OCI-LY1 (cell line): Measurements from ENCODE around the gene TFRC.

Experiments used
- H2AFZ ChIP-seq: fragments of 200-600 bp; sonication (generic), shearing (Covaris generic); 2 replicates; pipeline ENCODE4 v1.6.0; 2014; ENCODE audit warnings: antibody characterized with exemption, mild to moderate bottlenecking, low read length
- H3F3A ChIP-seq: fragments of 200-600 bp; sonication (generic), shearing (Covaris generic); 2 replicates; pipeline ENCODE4 v1.6.0; 2014; ENCODE audit warnings: mild to moderate bottlenecking, antibody characterized with exemption, low read length, moderate library complexity; ENCODE audit not compliant: insufficient read depth
- H3K27ac ChIP-seq: fragments of 200-600 bp; sonication (generic); 2 replicates; pipeline ENCODE4 v1.5.1; 2014; ENCODE audit warnings: low read length, mixed run types, mild to moderate bottlenecking, low read depth; ENCODE audit not compliant: poor library complexity, severe bottlenecking
- H3K27me3 ChIP-seq: fragments of 200-600 bp; sonication (generic); 2 replicates; pipeline ENCODE4 v1.6.0; 2014; ENCODE audit warnings: antibody characterized with exemption, mild to moderate bottlenecking, low read length, moderate library complexity; ENCODE audit not compliant: insufficient read depth
- H3K36me3 ChIP-seq: fragments of 200-600 bp; sonication (generic); 2 replicates; pipeline ENCODE4 v1.6.1; 2014; ENCODE audit warnings: mild to moderate bottlenecking, antibody characterized with exemption, low read length, moderate library complexity, mixed read lengths; ENCODE audit not compliant: insufficient read depth
- H3K4me1 ChIP-seq: fragments of 200-600 bp; sonication (generic); 2 replicates; pipeline ENCODE4 v1.5.1; 2014; ENCODE audit warnings: mild to moderate bottlenecking, low read length, moderate library complexity; ENCODE audit not compliant: insufficient read depth, severe bottlenecking
- H3K4me2 ChIP-seq: fragments of 200-600 bp; sonication (generic), shearing (Covaris generic); 2 replicates; pipeline ENCODE4 v1.6.1; 2014; ENCODE audit warnings: low read length
- H3K4me3 ChIP-seq: fragments of 200-600 bp; sonication (generic); 2 replicates; pipeline ENCODE4 v1.5.1; 2014; ENCODE audit warnings: low read length, low read depth, mild to moderate bottlenecking, mixed read lengths; ENCODE audit not compliant: poor library complexity, severe bottlenecking
- H3K79me2 ChIP-seq: fragments of 200-600 bp; shearing (Covaris generic); 2 replicates; pipeline ENCODE4 v1.6.1; 2016; ENCODE audit warnings: mixed run types, low read length, mixed read lengths; ENCODE audit not compliant: insufficient read depth
- H3K9ac ChIP-seq: fragments of 200-600 bp; sonication (generic), shearing (Covaris generic); 2 replicates; pipeline ENCODE4 v1.6.1; 2014; ENCODE audit warnings: mild to moderate bottlenecking, low read length, mixed read lengths
- H3K9me2 ChIP-seq: fragments of 200-600 bp; sonication (generic), shearing (Covaris generic); 2 replicates; pipeline ENCODE4 v1.6.1; 2014; ENCODE audit warnings: low read depth, mild to moderate bottlenecking, low read length, mixed read lengths
- H3K9me3 ChIP-seq: fragments of 200-600 bp; shearing (Covaris generic); 2 replicates; pipeline ENCODE4 v1.6.1; 2014; ENCODE audit warnings: low read length, mixed read lengths
- H4K20me1 ChIP-seq: fragments of 200-600 bp; sonication (generic), shearing (Covaris generic); 2 replicates; pipeline ENCODE4 v1.6.0; 2016; ENCODE audit warnings: mild to moderate bottlenecking, low read length; ENCODE audit not compliant: insufficient read depth
- EZH2 ChIP-seq: fragments of 200-600 bp; sonication (generic), shearing (Covaris generic); IDR thresholded peaks from 2 replicates; pipeline ENCODE4 v1.8.0; 2017; ENCODE audit warnings: borderline replicate concordance, mixed run types, mild to moderate bottlenecking, antibody characterized with exemption, low read length, moderate library complexity, mixed read lengths
- TF ChIP-seq, protein P1 (sequence below): fragments of 200-600 bp; sonication (generic), shearing (Covaris generic); IDR thresholded peaks from 2 replicates; pipeline ENCODE4 v1.5.1; 2017; ENCODE audit warnings: mild to moderate bottlenecking, antibody characterized with exemption, low read length, moderate library complexity, mixed read lengths

Gene TFRC

DNA sequence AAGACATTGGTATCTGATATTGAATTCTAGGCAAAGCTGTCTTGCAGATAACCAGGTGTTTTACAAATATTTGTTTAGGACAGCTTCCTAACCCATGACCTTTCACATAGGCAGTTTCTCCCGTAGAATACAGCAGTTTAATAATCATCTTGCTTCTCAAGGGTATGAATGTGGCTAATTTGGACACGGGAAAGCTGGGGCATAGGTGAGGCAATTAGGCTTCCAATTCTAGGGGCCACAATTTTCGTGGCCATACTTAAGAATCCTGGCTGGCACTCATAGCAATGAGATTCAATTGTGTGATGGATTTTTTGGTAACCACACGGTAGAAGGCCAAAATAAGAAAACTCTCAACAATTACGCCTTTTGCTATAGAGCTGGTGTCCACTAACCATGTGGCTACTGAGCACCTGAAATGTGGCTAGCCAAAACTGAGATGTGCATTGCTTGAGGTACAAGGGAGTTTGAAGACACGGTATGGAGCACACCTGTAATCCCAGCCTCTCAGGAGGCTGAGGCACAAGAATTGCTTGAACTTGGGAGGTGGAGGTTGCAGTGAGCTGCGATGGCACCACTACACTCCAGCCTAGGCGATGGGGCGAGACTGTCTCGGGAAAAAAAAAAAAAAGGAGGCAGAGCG, 34.4 kb downstream of the TFRC start:
- Histone ChIP-seq H3K9me2 (no peaks in the 10 kb centered on the region), H3K9ac (no peak overlapping the region), H3K4me1 (no peaks in the 10 kb centered on the region), H3K27ac (no peak overlapping the region), H3K4me2 (no peak overlapping the region), H3K4me3 (no peak overlapping the region), H3K79me2 (no peaks in the 10 kb centered on the region), H3K27me3 (no peaks in the 10 kb centered on the region), H4K20me1 (no peaks in the 10 kb centered on the region), H2AFZ (no peak overlapping the region), H3K36me3 (peaks cover 58% of the 10 kb centered on the region), H3F3A (0 out of 2 replicates have a peak, but pooled peaks cover 7% of the 10 kb centered on the region), H3K9me3 (0 out of 2 replicates have a peak, but pooled peaks cover 3% of the 10 kb centered on the region)
- TF ChIP-seq, protein P1, sequence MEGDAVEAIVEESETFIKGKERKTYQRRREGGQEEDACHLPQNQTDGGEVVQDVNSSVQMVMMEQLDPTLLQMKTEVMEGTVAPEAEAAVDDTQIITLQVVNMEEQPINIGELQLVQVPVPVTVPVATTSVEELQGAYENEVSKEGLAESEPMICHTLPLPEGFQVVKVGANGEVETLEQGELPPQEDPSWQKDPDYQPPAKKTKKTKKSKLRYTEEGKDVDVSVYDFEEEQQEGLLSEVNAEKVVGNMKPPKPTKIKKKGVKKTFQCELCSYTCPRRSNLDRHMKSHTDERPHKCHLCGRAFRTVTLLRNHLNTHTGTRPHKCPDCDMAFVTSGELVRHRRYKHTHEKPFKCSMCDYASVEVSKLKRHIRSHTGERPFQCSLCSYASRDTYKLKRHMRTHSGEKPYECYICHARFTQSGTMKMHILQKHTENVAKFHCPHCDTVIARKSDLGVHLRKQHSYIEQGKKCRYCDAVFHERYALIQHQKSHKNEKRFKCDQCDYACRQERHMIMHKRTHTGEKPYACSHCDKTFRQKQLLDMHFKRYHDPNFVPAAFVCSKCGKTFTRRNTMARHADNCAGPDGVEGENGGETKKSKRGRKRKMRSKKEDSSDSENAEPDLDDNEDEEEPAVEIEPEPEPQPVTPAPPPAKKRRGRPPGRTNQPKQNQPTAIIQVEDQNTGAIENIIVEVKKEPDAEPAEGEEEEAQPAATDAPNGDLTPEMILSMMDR = no peak
- TF ChIP-seq EZH2 = no peak

DNA sequence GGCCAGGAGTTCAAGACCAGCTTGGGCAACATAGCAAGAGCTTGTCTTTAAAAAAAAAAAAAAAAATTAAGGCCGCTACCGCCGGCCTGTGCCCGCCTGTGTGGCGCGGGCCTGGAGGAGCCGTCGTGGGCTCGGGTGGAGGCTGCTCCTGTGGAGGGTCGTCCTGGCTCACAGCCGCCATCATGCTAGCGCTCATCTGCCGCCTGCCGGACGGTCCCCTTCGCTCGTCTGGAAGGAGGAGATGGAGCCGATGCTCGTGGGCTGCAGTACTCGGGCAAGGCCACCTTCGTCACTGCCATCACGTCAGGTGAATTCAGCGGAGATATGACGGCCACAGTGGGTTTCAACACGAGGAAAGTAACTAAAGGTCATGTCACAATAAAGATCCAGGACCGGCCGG, 37.4 kb downstream of the TFRC start:
- no peaks in the 10 kb centered on the region for H3K79me2 ChIP-seq
- H3K9me2 ChIP-seq = no peaks in the 10 kb centered on the region
- H3K4me3 ChIP-seq = no peak overlapping the region
- 0 out of 2 replicates have a peak, but pooled peaks cover 7% of the 10 kb centered on the region for H3F3A ChIP-seq
- no peak overlapping the region for H3K27ac ChIP-seq
- TF ChIP-seq EZH2 = no peak
- TF ChIP-seq, protein P1 = no peak
- H3K9ac ChIP-seq = no peak overlapping the region
- no peak overlapping the region for H2AFZ ChIP-seq
- 0 out of 2 replicates have a peak, but pooled peaks cover 3% of the 10 kb centered on the region for H3K9me3 ChIP-seq
- no peaks in the 10 kb centered on the region for H3K27me3 ChIP-seq
- peaks cover 28% of the 10 kb centered on the region for H3K36me3 ChIP-seq
- no peaks in the 10 kb centered on the region for H3K4me1 ChIP-seq
- no peak overlapping the region for H3K4me2 ChIP-seq
- H4K20me1 ChIP-seq = no peaks in the 10 kb centered on the region

DNA sequence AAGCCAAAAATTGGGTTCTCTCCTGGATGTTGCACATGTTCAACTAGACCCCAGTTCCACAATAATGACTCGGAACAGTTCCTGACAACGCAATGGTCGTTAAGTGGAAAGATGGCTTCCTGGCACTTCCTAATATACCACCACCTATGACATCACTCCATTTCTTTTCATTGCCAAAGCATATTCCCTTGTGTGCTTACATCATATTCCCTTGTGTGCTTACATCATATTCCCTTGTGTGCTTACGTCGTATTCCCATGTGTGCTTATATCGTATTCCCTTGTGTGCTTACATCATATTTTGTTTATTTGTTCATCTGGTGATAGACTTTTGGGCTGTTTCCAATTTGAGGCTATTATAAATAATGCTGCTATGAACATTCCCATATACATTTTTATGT, 39.2 kb downstream of the TFRC start:
- Histone ChIP-seq H3K9me2 (no peaks in the 10 kb centered on the region), H3K4me3 (no peak overlapping the region), H3K36me3 (peaks cover 13% of the 10 kb centered on the region; the same call in 1 of the 2 replicates)

More for the DNA sequence above, 39.2 kb downstream of the TFRC start:
- Histone ChIP-seq H3K79me2 (no peaks in the 10 kb centered on the region), H3K4me1 (no peaks in the 10 kb centered on the region), H3K9me3 (0 out of 2 replicates have a peak, but pooled peaks cover 3% of the 10 kb centered on the region), H3K27ac (no peak overlapping the region), H3F3A (0 out of 2 replicates have a peak, but pooled peaks cover 7% of the 10 kb centered on the region), H3K27me3 (no peaks in the 10 kb centered on the region), H4K20me1 (no peaks in the 10 kb centered on the region), H3K4me2 (no peak overlapping the region), H3K9ac (no peak overlapping the region), H2AFZ (no peak overlapping the region)
- TF ChIP-seq EZH2 = no peak
- TF ChIP-seq, protein P1 = no peak
